Measurements from ENCODE around the gene SURF2. TPM values are rescaled to one million over a fixed set of nuclear protein-coding genes. Genes with fewer than 3 reads are reported as not detected.
A peak's percentile ranks its signal among the peaks of the same experiment; 100 is the strongest.

Gene SURF2
- total and polyA plus RNA-seq, 9 of the 15 experiments (the other 6 are each of a cell fraction or from before 2014, with no cell fraction given): 5.5 to 82.5 (median 21.3) TPM

DNA sequence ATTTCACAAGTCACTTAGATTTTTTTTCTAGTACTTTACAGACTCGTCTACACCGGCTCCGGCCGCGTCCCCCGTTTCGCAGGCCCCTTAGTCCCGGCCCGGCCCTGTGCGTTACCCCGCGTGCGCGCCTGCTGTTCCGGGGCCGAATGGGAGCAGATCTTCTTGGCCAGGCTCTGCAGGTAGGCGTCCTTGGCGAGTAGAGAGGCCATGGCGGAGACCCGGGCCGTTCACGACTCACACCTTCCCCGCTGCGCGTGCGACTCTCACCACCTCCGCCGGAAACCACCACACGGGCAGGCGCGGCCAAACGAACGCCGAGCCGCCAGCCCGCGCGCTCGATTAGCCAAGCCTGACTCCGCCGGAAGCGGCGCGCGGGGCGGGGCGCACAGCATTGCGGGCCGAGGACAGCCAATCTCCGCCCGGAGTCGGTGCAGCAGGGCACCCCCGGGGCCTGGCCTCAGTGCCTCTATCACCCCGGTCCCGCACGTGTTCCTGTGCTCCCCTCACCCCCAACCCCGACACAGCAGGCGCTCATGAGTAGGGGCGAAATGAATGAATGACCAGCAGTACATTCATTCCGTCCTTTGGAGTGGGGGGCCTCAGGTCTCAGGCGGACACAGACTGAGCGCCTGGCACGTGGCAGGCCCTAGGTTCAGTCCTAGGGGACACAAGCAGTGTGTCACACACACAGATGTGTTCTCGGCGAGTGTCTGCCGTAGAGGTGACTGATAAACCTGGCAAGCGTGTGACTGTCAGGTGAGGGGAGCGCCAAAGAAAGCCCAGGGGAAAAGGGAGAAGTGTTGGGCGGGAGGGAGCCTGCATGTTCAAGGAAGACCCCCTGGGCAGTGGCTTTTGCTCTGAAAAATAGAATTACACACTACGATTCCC, 20.2 kb upstream of the SURF2 start, which contains the start of gene SURF6 (continued):
- peak; percentile 74; the same call in 1 of the 2 replicates for TF ChIP-seq MTA3 (IDR thresholded peaks at IDR 0.05; ENCODE audit: borderline replicate concordance)
- no peak for TF ChIP-seq ZNF444 (CRISPR knock-in tag; IDR thresholded peaks at IDR 0.05)
- TF ChIP-seq DNMT1 (IDR thresholded peaks at IDR 0.05): no peak
- TF ChIP-seq TRIM24 (IDR thresholded peaks at IDR 0.05): no peak
- TF ChIP-seq SMAD1 (IDR thresholded peaks at IDR 0.05; ENCODE audit: low read depth, low read length, partially characterized antibody): peak; percentile 39
- no peak for TF ChIP-seq SETDB1 (IDR thresholded peaks at IDR 0.05; ENCODE audit: low read length)
- peak; percentile 81 for TF ChIP-seq SUPT5H (IDR thresholded peaks at IDR 0.05)
- no peak for TF ChIP-seq HNRNPUL1 (IDR thresholded peaks at IDR 0.05; ENCODE audit: low read length)
- peak in 1 of 2 experiments; percentile 83; a peak in 1 of 3 replicates for TF ChIP-seq CBX3 (IDR thresholded peaks at IDR 0.05; ENCODE audit: borderline replicate concordance in 1 of 2, low read length in 2 of 2)
- TF ChIP-seq EP400 (IDR thresholded peaks at IDR 0.05): peak; percentile 97
- no peak for TF ChIP-seq ZNF253 (CRISPR knock-in tag; conservative IDR thresholded peaks at IDR 0.05)
- TF ChIP-seq KLF10 (CRISPR knock-in tag; IDR thresholded peaks at IDR 0.05): no peak
- TF ChIP-seq ZNF274 (IDR thresholded peaks at IDR 0.05; ENCODE audit: borderline replicate concordance, low read depth, low read length): no peak
- TF ChIP-seq ZC3H8 (IDR thresholded peaks at IDR 0.05): no peak
- TF ChIP-seq, protein P1, sequence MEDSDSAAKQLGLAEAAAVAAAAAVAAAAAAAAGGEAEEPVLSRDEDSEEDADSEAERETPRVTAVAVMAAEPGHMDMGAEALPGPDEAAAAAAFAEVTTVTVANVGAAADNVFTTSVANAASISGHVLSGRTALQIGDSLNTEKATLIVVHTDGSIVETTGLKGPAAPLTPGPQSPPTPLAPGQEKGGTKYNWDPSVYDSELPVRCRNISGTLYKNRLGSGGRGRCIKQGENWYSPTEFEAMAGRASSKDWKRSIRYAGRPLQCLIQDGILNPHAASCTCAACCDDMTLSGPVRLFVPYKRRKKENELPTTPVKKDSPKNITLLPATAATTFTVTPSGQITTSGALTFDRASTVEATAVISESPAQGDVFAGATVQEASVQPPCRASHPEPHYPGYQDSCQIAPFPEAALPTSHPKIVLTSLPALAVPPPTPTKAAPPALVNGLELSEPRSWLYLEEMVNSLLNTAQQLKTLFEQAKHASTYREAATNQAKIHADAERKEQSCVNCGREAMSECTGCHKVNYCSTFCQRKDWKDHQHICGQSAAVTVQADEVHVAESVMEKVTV (CRISPR knock-in tag; IDR thresholded peaks at IDR 0.05): no peak
- no peak for TF ChIP-seq YBX1 (IDR thresholded peaks at IDR 0.05)
- no peak for TF ChIP-seq EZH2 (IDR thresholded peaks at IDR 0.05; ENCODE audit: borderline replicate concordance, low read depth, low read length)
- no peak; the same call in 1 of the 2 replicates for TF ChIP-seq TEAD4 (IDR thresholded peaks at IDR 0.05; ENCODE audit: low read length)
- TF ChIP-seq TEAD4 (CRISPR knock-in tag; IDR thresholded peaks at IDR 0.05; ENCODE audit: borderline replicate concordance): no peak
- TF ChIP-seq FOXJ3 (CRISPR knock-in tag; IDR thresholded peaks at IDR 0.05): no peak
- TF ChIP-seq, protein P2, sequence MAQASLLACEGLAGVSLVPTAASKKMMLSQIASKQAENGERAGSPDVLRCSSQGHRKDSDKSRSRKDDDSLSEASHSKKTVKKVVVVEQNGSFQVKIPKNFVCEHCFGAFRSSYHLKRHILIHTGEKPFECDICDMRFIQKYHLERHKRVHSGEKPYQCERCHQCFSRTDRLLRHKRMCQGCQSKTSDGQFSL (CRISPR knock-in tag; IDR thresholded peaks at IDR 0.05): no peak
- TF ChIP-seq, protein P2 (tag; IDR thresholded peaks at IDR 0.05): no peak
- TF ChIP-seq, protein P3, sequence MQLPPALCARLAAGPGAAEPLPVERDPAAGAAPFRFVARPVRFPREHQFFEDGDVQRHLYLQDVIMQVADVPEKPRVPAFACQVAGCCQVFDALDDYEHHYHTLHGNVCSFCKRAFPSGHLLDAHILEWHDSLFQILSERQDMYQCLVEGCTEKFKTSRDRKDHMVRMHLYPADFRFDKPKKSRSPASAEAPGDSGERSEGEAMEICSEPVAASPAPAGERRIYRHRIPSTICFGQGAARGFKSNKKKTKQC (CRISPR knock-in tag; IDR thresholded peaks at IDR 0.05): no peak; the same call in 1 of the 2 replicates
- TF ChIP-seq HMGN3 (IDR thresholded peaks at IDR 0.05; ENCODE audit: borderline replicate concordance, extremely low read depth, insufficient read length, low read depth, low read length): peak; percentile 97
- no peak for TF ChIP-seq HSF4 (CRISPR knock-in tag; IDR thresholded peaks at IDR 0.05; ENCODE audit: borderline replicate concordance)
- no peak for TF ChIP-seq XRCC3 (IDR thresholded peaks at IDR 0.05)
